Endothelial cell (in vitro differentiated cells): ENCODE data around the gene ULK1. TPM values are rescaled to one million over a fixed set of nuclear protein-coding genes. Genes with fewer than 3 reads are reported as not detected.
A peak's percentile ranks its signal among the peaks of the same experiment; 100 is the strongest.

Experiments used
- DNase-seq: peaks from one replicate; pipeline ENCODE4 v3.0.0; 2021; ENCODE audit warnings: low spot score
- H3K27ac Mint-ChIP-seq: one replicate; pipeline ENCODE4 v1.8.0; 2021; ENCODE audit warnings: mixed read lengths, inconsistent platforms; ENCODE audit not compliant: unreplicated experiment
- H3K27me3 Mint-ChIP-seq: one replicate; pipeline ENCODE4 v1.8.0; 2021; ENCODE audit warnings: mild to moderate bottlenecking, moderate library complexity, mixed read lengths, inconsistent platforms; ENCODE audit not compliant: unreplicated experiment
- H3K36me3 Mint-ChIP-seq: one replicate; pipeline ENCODE4 v1.8.0; 2021; ENCODE audit warnings: mild to moderate bottlenecking, low read depth, mixed read lengths, inconsistent platforms; ENCODE audit not compliant: unreplicated experiment
- H3K4me1 Mint-ChIP-seq: one replicate; pipeline ENCODE4 v1.8.0; 2021; ENCODE audit warnings: mild to moderate bottlenecking, mixed read lengths, inconsistent platforms; ENCODE audit not compliant: unreplicated experiment
- H3K4me3 Mint-ChIP-seq: one replicate; pipeline ENCODE4 v1.8.0; 2021; ENCODE audit warnings: mild to moderate bottlenecking, mixed read lengths, inconsistent platforms; ENCODE audit not compliant: unreplicated experiment
- H3K9me3 Mint-ChIP-seq: one replicate; pipeline ENCODE4 v1.8.0; 2021; ENCODE audit warnings: mixed read lengths, inconsistent platforms; ENCODE audit not compliant: unreplicated experiment
- CTCF ChIP-seq: fragments of 200-600 bp; sonication (generic); IDR thresholded peaks from one replicate; pipeline ENCODE4 v1.5.0; 2021; ENCODE audit warnings: antibody characterized with exemption; ENCODE audit not compliant: unreplicated experiment
- long read RNA-seq: library from polyadenylated mRNA; unstranded; transcript quantifications from one replicate; pipeline ENCODE4 v2.0.0, GENCODE V29; 2020; ENCODE audit not compliant: unreplicated experiment
- total RNA-seq: library from RNA; stranded (reverse); fragmentation: NEBNext Ultra II Directional; extraction: Animal tissue kit (Norgen Biotek cat#: 25700); gene quantifications from one replicate; pipeline ENCODE4 v1.2.1, GENCODE V29; 2021; ENCODE audit not compliant: unreplicated experiment

The ULK1 gene
- total RNA-seq, result 53.7 TPM
- long read RNA-seq, partial matches to known transcripts, result 1 of 3 reads
- long read RNA-seq, other reads (novel, unspliced or antisense), result 2 of 3 reads

- TF ChIP-seq CTCF, result no peak
- Mint-ChIP-seq H3K27ac (peak within 1 kb of the TSS; percentile 41), H3K4me1 (peaks cover 3% of the 10 kb centered on the region), H3K27me3 (peaks cover 8% of the 10 kb centered on the region), H3K9me3 (no peaks in the 10 kb centered on the region), H3K36me3 (peaks cover 3% of the 10 kb centered on the region), H3K4me3 (peak within 1 kb of the TSS; percentile 85)
- DNase-seq, result peak; percentile 93
Observed at GRCh38 chr12:131894313-131894860, at the start of gene ULK1. ULK1 (plus strand) TSS chr12:131894622; CDS start chr12:131895002, 380 bp downstream.

GRCh38 chr12:131844656-131845055, 49.8 kb upstream of the ULK1 start:
- Mint-ChIP-seq H3K4me1 (no peaks in the 10 kb centered on the region), H3K36me3 (no peaks in the 10 kb centered on the region), H3K27ac (no peak overlapping the region), H3K4me3 (no peak overlapping the region), H3K27me3 (peaks cover 6% of the 10 kb centered on the region), H3K9me3 (no peaks in the 10 kb centered on the region)
- TF ChIP-seq CTCF, result no peak
- no peak for DNase-seq

- Mint-ChIP-seq H3K4me3 (no peak overlapping the region), H3K4me1 (no peaks in the 10 kb centered on the region), H3K27ac (no peak overlapping the region), H3K36me3 (no peaks in the 10 kb centered on the region), H3K9me3 (no peaks in the 10 kb centered on the region), H3K27me3 (peaks cover 6% of the 10 kb centered on the region)
- no peak for DNase-seq
- no peak for TF ChIP-seq CTCF
Observed at GRCh38 chr12:131845121-131845520, 49.3 kb upstream of the ULK1 start.

- Mint-ChIP-seq H3K27me3 (peaks cover 3% of the 10 kb centered on the region), H3K4me3 (no peak overlapping the region), H3K9me3 (no peaks in the 10 kb centered on the region), H3K4me1 (no peaks in the 10 kb centered on the region), H3K27ac (no peak overlapping the region), H3K36me3 (no peaks in the 10 kb centered on the region)
- no peak for DNase-seq
- TF ChIP-seq CTCF, result no peak
Observed at GRCh38 chr12:131847456-131847855, 47.0 kb upstream of the ULK1 start.

- H3K9me3 Mint-ChIP-seq, result no peaks in the 10 kb centered on the region
- no peak overlapping the region for H3K4me3 Mint-ChIP-seq
- H3K27ac Mint-ChIP-seq, result no peak overlapping the region
- DNase-seq, result no peak
- no peaks in the 10 kb centered on the region for H3K4me1 Mint-ChIP-seq
- no peak for TF ChIP-seq CTCF
- H3K27me3 Mint-ChIP-seq, result peaks cover 3% of the 10 kb centered on the region
- H3K36me3 Mint-ChIP-seq, result no peaks in the 10 kb centered on the region
Observed at GRCh38 chr12:131848753-131849152, 45.7 kb upstream of the ULK1 start.
